ENCODE data around the gene ERAL1.

ERAL1 gene

DNA sequence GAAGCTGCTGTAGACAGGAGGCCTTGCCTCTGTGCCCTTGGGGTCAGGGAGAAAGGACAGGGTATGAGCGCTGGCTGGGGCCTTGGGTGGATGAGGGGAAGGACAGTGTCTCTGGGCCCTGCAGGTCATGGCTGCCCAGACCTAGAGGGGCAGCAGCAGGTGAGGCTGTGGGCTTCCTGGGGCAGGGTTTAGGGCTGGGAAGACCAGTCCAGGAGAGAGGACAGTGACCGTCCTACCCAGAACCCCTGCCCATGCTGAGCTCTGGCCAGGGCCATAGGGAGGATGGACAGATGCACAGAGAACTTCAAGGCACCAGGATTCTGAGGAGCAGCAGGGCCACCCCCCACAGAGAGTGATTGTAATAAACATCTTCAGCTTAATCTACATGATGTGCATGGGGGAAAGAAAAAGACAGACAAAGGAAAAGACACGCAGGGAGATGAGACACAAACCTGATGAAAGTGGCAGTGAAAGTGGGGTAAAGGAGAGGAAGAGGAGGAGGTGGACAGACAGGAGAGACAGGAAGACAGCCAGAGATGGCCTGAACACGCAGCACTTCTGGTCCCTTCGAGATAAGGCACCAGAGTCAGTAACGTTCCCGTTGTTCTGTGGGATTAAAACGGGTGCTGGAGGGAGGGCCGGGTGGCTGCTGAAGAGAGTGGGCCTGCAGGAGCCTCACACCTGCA, 25.2 kb downstream of the ERAL1 start:
- no peak for TF ChIP-seq CTCF (IDR thresholded peaks at IDR 0.05)
- DNase-seq (ENCODE audit: low spot score) = no peak
- Histone ChIP-seq H3K4me3 (no peak overlapping the region), H3K27ac (no peak overlapping the region)

- no peak for TF ChIP-seq CTCF (IDR thresholded peaks at IDR 0.05)
- DNase-seq (ENCODE audit: low spot score) = no peak
These were observed 25.7 kb downstream of the ERAL1 start for GRCh38 chr17:28880572-28880945.

GRCh38 chr17:28881533-28882056, 26.8 kb downstream of the ERAL1 start:
- no peak overlapping the region for H3K27ac ChIP-seq
- no peak for DNase-seq (ENCODE audit: low spot score)
- no peak overlapping the region for H3K4me3 ChIP-seq
- no peak for TF ChIP-seq CTCF (IDR thresholded peaks at IDR 0.05)

More at GRCh38 chr17:28880572-28880945, 25.7 kb downstream of the ERAL1 start:
- no peak overlapping the region for H3K27ac ChIP-seq
- H3K4me3 ChIP-seq = no peak overlapping the region

DNA sequence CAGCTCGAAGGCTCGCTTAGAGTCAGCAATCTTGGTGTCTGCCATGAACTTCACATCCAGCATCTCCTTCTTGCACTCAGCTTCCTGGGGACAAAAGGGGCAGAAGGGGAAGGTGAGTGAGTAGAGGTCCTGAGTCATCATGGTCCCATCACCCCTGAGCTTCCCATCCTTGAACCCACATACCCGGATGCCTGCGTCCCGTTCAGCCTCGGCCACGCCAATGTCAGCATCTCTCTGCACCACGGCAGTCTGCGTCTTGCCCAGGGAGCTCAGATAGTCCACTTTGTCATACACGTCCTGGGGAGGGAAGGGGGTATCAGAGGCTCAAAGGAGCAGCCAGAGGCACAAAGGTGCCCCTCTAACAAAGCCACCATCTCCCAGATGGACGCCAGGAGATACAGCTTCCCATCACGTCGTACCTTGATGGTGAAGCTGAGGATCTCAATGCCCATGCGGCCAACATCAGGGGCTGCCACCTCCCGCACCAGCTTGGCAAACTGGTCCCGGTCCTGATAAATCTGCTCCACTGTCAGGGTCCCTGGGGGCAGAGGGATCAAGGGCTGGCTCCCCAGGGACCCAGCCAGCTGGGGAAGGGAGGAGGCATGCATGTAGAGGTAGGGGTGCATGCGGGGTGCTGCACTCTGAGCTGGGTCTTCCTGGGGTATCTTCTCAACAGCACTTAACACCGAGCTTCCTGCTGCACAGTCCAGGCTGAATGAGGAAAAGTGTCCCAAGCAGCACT, 27.5 kb downstream of the ERAL1 start:
- DNase-seq (ENCODE audit: low spot score) = no peak
- H3K4me3 ChIP-seq = no peak overlapping the region
- H3K27ac ChIP-seq = no peak overlapping the region
- TF ChIP-seq CTCF (IDR thresholded peaks at IDR 0.05) = no peak

GRCh38 chr17:28883967-28884702, 29.3 kb downstream of the ERAL1 start:
- DNase-seq (ENCODE audit: low spot score) = no peak
- no peak for TF ChIP-seq CTCF (IDR thresholded peaks at IDR 0.05)
- H3K4me3 ChIP-seq = no peak overlapping the region
- no peak overlapping the region for H3K27ac ChIP-seq

GRCh38 chr17:28885363-28885762, 30.5 kb downstream of the ERAL1 start:
- DNase-seq (ENCODE audit: low spot score) = no peak
- no peak for TF ChIP-seq CTCF (IDR thresholded peaks at IDR 0.05)
- no peak overlapping the region for H3K27ac ChIP-seq
- H3K4me3 ChIP-seq = no peak overlapping the region

All from coronary artery (tissue), 2 donors.